ENCODE results near the gene TPRX1. TPM values are rescaled to one million over a fixed set of nuclear protein-coding genes. Genes with fewer than 3 reads are reported as not detected.
"Not testable (repeated sequence)": the region's sequence is repeated elsewhere in the genome, so short reads cannot be mapped to it uniquely, and the experiment has no call there.

TPRX1 gene
- total RNA-seq, 1 experiment from 2014 or later = not detected

DNA sequence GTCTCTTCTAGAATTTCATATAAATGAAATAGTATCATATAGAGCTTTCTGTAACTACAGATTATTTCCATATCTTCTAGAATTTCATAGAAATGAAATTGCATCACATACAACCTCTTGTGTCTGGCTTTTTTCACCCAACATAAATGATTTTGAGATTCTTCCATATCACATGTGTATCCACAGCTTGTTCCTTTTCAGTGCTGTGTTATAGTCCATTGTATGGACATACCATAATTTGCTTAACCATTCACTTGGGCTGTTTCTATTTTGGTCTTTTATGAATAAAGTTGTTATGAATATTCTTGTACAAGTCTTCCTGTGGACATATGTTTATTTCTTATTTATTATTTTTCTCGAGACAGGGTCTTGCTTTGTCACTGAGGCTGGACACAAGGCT, 11.7 kb downstream of the TPRX1 start:
- no peak for DNase-seq (ENCODE audit: low spot score)
- intact Hi-C loops (cut with micrococcal nuclease; ENCODE audit: unreplicated experiment) = no loop called here
- H3K4me1 ChIP-seq (ENCODE audit: insufficient read depth, low read length, poor library complexity, severe bottlenecking) = no peaks in the 10 kb centered on the region
- ChIA-PET CTCF (no interaction called here), POLR2A (ENCODE audit: low non-redundant PET) (interaction anchor here (0.7 kb wide), 1 partner anchor 531 kb away, joined by 4 read pairs; no protein-coding TSS in a partner anchor)
- no peak overlapping the region for H3K4me3 ChIP-seq (ENCODE audit: low read depth, low read length, poor library complexity, severe bottlenecking)
- H3K9me3 ChIP-seq (ENCODE audit: low read depth, low read length, poor library complexity, severe bottlenecking) = no peaks in the 10 kb centered on the region
- TF ChIP-seq CTCF (conservative IDR thresholded peaks at IDR 0.05; ENCODE audit: low read depth, low read length) (no peak), EZH2 (IDR thresholded peaks at IDR 0.05; ENCODE audit: borderline replicate concordance, low read depth, low read length, poor library complexity, severe bottlenecking) (no peak)
- no peaks in the 10 kb centered on the region for H3K36me3 ChIP-seq (ENCODE audit: insufficient read depth, low read length, poor library complexity, severe bottlenecking)
- H3K27me3 ChIP-seq (replicated peaks; ENCODE audit: insufficient read depth, low read depth, low read length, poor library complexity) = no peaks in the 10 kb centered on the region
- H3K27ac ChIP-seq (ENCODE audit: low read depth, low read length, poor library complexity, severe bottlenecking) = no peak overlapping the region
- no TSS peak for BruUV-seq (replicated peaks)

DNA sequence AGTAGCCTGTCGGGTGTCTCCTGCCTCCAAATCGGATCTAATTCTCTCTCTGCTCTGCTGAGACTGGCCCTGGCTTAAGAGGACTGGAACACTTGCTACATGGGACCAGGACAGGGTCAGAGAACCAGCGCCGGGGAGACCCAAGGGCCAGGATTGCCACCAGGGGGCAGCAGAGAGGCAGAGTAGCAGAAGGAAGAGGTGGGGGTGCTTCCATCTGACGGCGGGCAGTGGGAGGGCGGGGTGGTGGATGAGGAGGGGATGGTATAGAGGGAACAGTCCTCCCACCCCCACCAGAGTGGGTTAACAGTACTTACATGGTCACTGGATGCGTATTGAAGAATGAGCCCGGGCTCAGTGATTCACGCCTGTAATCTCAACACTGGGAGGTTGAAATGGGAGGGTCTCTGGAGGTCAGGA, 13.9 kb downstream of the TPRX1 start:
- Histone ChIP-seq H3K27ac (ENCODE audit: low read depth, low read length, poor library complexity, severe bottlenecking) (no peak overlapping the region), H3K9me3 (ENCODE audit: low read depth, low read length, poor library complexity, severe bottlenecking) (no peaks in the 10 kb centered on the region), H3K4me1 (ENCODE audit: insufficient read depth, low read length, poor library complexity, severe bottlenecking) (no peaks in the 10 kb centered on the region), H3K27me3 (replicated peaks; ENCODE audit: insufficient read depth, low read depth, low read length, poor library complexity) (no peaks in the 10 kb centered on the region), H3K36me3 (ENCODE audit: insufficient read depth, low read length, poor library complexity, severe bottlenecking) (peaks cover 7% of the 10 kb centered on the region), H3K4me3 (ENCODE audit: low read depth, low read length, poor library complexity, severe bottlenecking) (no peak overlapping the region)
- peak; percentile 95 for TF ChIP-seq CTCF (conservative IDR thresholded peaks at IDR 0.05; ENCODE audit: low read depth, low read length)
- TF ChIP-seq EZH2 (IDR thresholded peaks at IDR 0.05; ENCODE audit: borderline replicate concordance, low read depth, low read length, poor library complexity, severe bottlenecking) = no peak
- DNase-seq (ENCODE audit: low spot score) = peak; percentile 83
- ChIA-PET POLR2A (ENCODE audit: low non-redundant PET) (no interaction called here), CTCF (interaction anchor here (1.9 kb wide), 1 partner anchor 25 kb away, joined by 8 read pairs; no protein-coding TSS in a partner anchor)
- intact Hi-C loops (cut with micrococcal nuclease; ENCODE audit: unreplicated experiment) = no loop called here
- BruUV-seq (replicated peaks) = no TSS peak

- intact Hi-C loops (cut with micrococcal nuclease; ENCODE audit: unreplicated experiment) = loop anchor here (5.0 kb wide), 1 partner anchor 78 kb away; the partner anchor contains the start of gene EHD2
- POLR2A ChIA-PET (ENCODE audit: low non-redundant PET); H3K4me1 ChIP-seq (ENCODE audit: insufficient read depth, low read length, poor library complexity, severe bottlenecking); H3K9me3 ChIP-seq (ENCODE audit: low read depth, low read length, poor library complexity, severe bottlenecking); H3K36me3 ChIP-seq (ENCODE audit: insufficient read depth, low read length, poor library complexity, severe bottlenecking); H3K4me3 ChIP-seq (ENCODE audit: low read depth, low read length, poor library complexity, severe bottlenecking); H3K27ac ChIP-seq (ENCODE audit: low read depth, low read length, poor library complexity, severe bottlenecking); H3K27me3 ChIP-seq (replicated peaks; ENCODE audit: insufficient read depth, low read depth, low read length, poor library complexity); DNase-seq (ENCODE audit: low spot score); BruUV-seq (replicated peaks): not testable (repeated sequence)
- CTCF ChIA-PET = interaction anchor here (1.9 kb wide), 1 partner anchor 24 kb away, joined by 8 read pairs; no protein-coding TSS in a partner anchor
These were observed 14.5 kb downstream of the TPRX1 start for GRCh38 chr19:47789811-47790210.

DNA sequence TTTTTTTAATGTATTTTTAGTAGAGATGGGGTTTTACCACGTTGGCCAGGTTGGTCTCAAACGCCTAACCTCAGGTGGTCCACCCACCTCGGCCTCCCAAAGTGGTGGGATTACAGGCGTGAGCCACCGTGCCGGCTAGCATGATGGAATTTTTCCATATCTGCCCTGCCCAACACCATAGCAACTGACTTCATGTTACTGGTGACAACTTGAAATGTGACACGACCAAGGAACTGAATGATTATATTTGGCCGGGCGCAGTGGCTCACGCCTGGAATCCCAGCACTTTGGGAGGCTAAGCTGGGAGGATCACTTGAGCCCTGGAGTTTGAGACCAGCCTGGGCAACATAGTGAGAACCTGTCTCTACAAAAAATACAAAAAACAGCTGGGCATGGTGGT, 17.0 kb downstream of the TPRX1 start:
- H3K4me3 ChIP-seq (ENCODE audit: low read depth, low read length, poor library complexity, severe bottlenecking); BruUV-seq (replicated peaks); H3K9me3 ChIP-seq (ENCODE audit: low read depth, low read length, poor library complexity, severe bottlenecking); H3K27me3 ChIP-seq (replicated peaks; ENCODE audit: insufficient read depth, low read depth, low read length, poor library complexity); POLR2A ChIA-PET (ENCODE audit: low non-redundant PET); DNase-seq (ENCODE audit: low spot score); H3K4me1 ChIP-seq (ENCODE audit: insufficient read depth, low read length, poor library complexity, severe bottlenecking); H3K27ac ChIP-seq (ENCODE audit: low read depth, low read length, poor library complexity, severe bottlenecking): not testable (repeated sequence)
- CTCF ChIA-PET = interaction anchor here (0.7 to 2.2 kb wide), 2 partner anchors 9 to 22 kb away, joined by 9 to 17 read pairs; no protein-coding TSS in a partner anchor
- H3K36me3 ChIP-seq (ENCODE audit: insufficient read depth, low read length, poor library complexity, severe bottlenecking) = peaks cover 21% of the 10 kb centered on the region
- intact Hi-C loops (cut with micrococcal nuclease; ENCODE audit: unreplicated experiment) = loop anchor here (5.0 kb wide), 1 partner anchor 75 kb away; the partner anchor contains the start of gene EHD2

Data from A673 (cell line).